Mesenchymal stem cell (in vitro differentiated cells and primary cell): ENCODE measurements around the gene TRHDE.

ENCODE experiments used
- DNase-seq: peaks from one replicate; pipeline ENCODE4 v3.0.0-alpha.2; 2013
- H2AFZ ChIP-seq: one replicate; pipeline ENCODE4 v1.6.1; 2013; ENCODE audit warnings: low read depth, mild to moderate bottlenecking, control low read depth, inconsistent platforms, low read length, moderate library complexity
- H2AK5ac ChIP-seq: 2 replicates; pipeline ENCODE4 v1.6.1; 2013; ENCODE audit warnings: low read length, moderate library complexity, mild to moderate bottlenecking, inconsistent platforms; ENCODE audit not compliant: severe bottlenecking
- H2BK120ac ChIP-seq: one replicate; pipeline ENCODE4 v1.6.1; 2013; ENCODE audit warnings: low read depth, mild to moderate bottlenecking, inconsistent platforms, low read length, moderate library complexity
- H2BK12ac ChIP-seq, 2 experiments: one replicate each; pipeline ENCODE4 v1.6.1; 2013; ENCODE audit warnings: inconsistent platforms in 2 of 2, low read length in 2 of 2, mild to moderate bottlenecking in 2 of 2, moderate library complexity in 2 of 2, control low read depth in 1 of 2
- H2BK15ac ChIP-seq: one replicate; pipeline ENCODE4 v1.6.1; 2013; ENCODE audit warnings: mild to moderate bottlenecking, low read depth, inconsistent platforms; ENCODE audit not compliant: poor library complexity, severe bottlenecking
- H2BK5ac ChIP-seq: 2 replicates; pipeline ENCODE4 v1.6.1; 2013; ENCODE audit warnings: low read depth, mild to moderate bottlenecking, low read length, control low read depth, inconsistent platforms; ENCODE audit not compliant: poor library complexity, severe bottlenecking
- H3K14ac ChIP-seq, 2 experiments: one replicate each; pipeline ENCODE4 v1.6.1; 2013; ENCODE audit warnings: inconsistent platforms in 2 of 2, low read length in 2 of 2, control low read depth in 1 of 2, mild to moderate bottlenecking in 1 of 2, moderate library complexity in 1 of 2
- H3K18ac ChIP-seq, 2 experiments: one replicate each; pipeline ENCODE4 v1.6.1; 2013; ENCODE audit warnings: inconsistent platforms in 2 of 2, low read length in 2 of 2, control low read depth in 1 of 2, low read depth in 1 of 2, mild to moderate bottlenecking in 1 of 2
- H3K23ac ChIP-seq, 2 experiments: one replicate each; pipeline ENCODE4 v1.6.1; 2013; ENCODE audit warnings: inconsistent platforms in 2 of 2, low read length in 2 of 2, mild to moderate bottlenecking in 2 of 2, moderate library complexity in 2 of 2, control low read depth in 1 of 2
- H3K27ac ChIP-seq: 2 replicates; pipeline ENCODE4 v1.5.1; 2013; ENCODE audit warnings: mild to moderate bottlenecking, moderate library complexity, low read length, control low read depth, inconsistent platforms; ENCODE audit not compliant: poor library complexity, severe bottlenecking
- H3K27me3 ChIP-seq, 2 experiments: 2 replicates each; pipeline versions ENCODE4 v1.6.1 to v1.7.0; 2013; ENCODE audit warnings: low read length in 2 of 2, mild to moderate bottlenecking in 2 of 2, moderate library complexity in 2 of 2, control low read depth in 1 of 2, inconsistent platforms in 1 of 2; ENCODE audit not compliant: control insufficient read depth in 1 of 2, insufficient read depth in 1 of 2
- H3K36me3 ChIP-seq, 2 experiments: 2 replicates each; pipeline versions ENCODE4 v1.6.1 to v1.7.0; 2013; ENCODE audit warnings: low read length in 2 of 2, control low read depth in 1 of 2, inconsistent platforms in 1 of 2, low read depth in 1 of 2, mild to moderate bottlenecking in 1 of 2; ENCODE audit not compliant: insufficient read depth in 2 of 2, control insufficient read depth in 1 of 2
- H3K4ac ChIP-seq, 2 experiments: one replicate each; pipeline ENCODE4 v1.6.1; 2013; ENCODE audit warnings: inconsistent platforms in 2 of 2, low read length in 2 of 2, mild to moderate bottlenecking in 2 of 2, moderate library complexity in 2 of 2, control low read depth in 1 of 2, low read depth in 1 of 2
- H3K4me1 ChIP-seq: 2 replicates; pipeline ENCODE4 v1.6.1; 2013; ENCODE audit warnings: low read depth, low read length, control low read depth; ENCODE audit not compliant: control insufficient read depth, insufficient read depth
- H3K4me2 ChIP-seq: 2 replicates; pipeline ENCODE4 v1.6.1; 2013; ENCODE audit warnings: low read length, mild to moderate bottlenecking, inconsistent platforms; ENCODE audit not compliant: poor library complexity, severe bottlenecking
- H3K4me3 ChIP-seq, 2 experiments: 2 replicates each; pipeline versions ENCODE4 v1.5.1 to v1.7.0; 2013; ENCODE audit warnings: low read length in 2 of 2, mild to moderate bottlenecking in 2 of 2, control low read depth in 1 of 2, low read depth in 1 of 2; ENCODE audit not compliant: insufficient read depth in 1 of 2
- H3K79me1 ChIP-seq: replicated peaks from 2 replicates; pipeline ENCODE4 v1.6.1; 2013; ENCODE audit warnings: mild to moderate bottlenecking, control low read depth, low read length, inconsistent platforms; ENCODE audit not compliant: poor library complexity, severe bottlenecking
- H3K9ac ChIP-seq: 2 replicates; pipeline ENCODE4 v1.7.0; 2013; ENCODE audit warnings: mild to moderate bottlenecking, low read length, moderate library complexity
- H3K9me3 ChIP-seq: 2 replicates; pipeline ENCODE4 v1.7.0; 2013; ENCODE audit warnings: mild to moderate bottlenecking, low read length; ENCODE audit not compliant: control insufficient read depth
- H4K8ac ChIP-seq: one replicate; pipeline ENCODE4 v1.6.1; 2013; ENCODE audit warnings: inconsistent platforms, mild to moderate bottlenecking, low read length, moderate library complexity
- H4K91ac ChIP-seq: one replicate; pipeline ENCODE4 v1.6.1; 2013; ENCODE audit warnings: mild to moderate bottlenecking, low read length, inconsistent platforms
- WGBS: methylation state at CpG from one replicate; pipeline ENCODE4 v1.1.7; 2013; ENCODE audit warnings: mixed read lengths; 5-methylcytosine and 5-hydroxymethylcytosine counted together

Gene TRHDE

DNA sequence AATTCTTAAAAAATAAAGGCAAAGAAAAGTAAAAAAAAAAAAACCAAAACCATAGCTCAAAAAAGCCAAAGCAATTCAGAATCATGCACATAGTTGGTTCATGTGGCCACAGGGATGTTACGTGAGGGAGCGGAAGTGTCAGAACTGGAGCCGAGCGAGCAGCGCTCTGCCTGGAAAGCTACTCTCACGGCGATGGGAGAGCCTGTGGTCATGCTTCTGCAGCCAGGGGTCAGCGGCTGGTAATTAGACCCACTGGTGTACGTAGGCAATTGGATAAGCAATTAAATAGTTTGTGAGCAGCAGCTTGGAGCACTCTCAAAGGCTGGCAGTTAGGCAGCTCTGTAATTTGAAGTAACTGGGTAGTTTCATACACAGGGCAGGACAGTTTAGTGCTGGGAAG, 58.1 kb downstream of the TRHDE start:
- no peaks in the 10 kb centered on the region for H3K36me3 ChIP-seq
- no peaks in the 10 kb centered on the region for H3K27me3 ChIP-seq
- no peak overlapping the region for H3K9ac ChIP-seq
- no peak overlapping the region for H2BK5ac ChIP-seq
- no peak overlapping the region for H2AK5ac ChIP-seq
- no peak overlapping the region for H2AFZ ChIP-seq
- no peak overlapping the region for H3K27ac ChIP-seq
- H3K9me3 ChIP-seq: no peaks in the 10 kb centered on the region
- H3K79me1 ChIP-seq: no peaks in the 10 kb centered on the region
- no peak overlapping the region for H3K4ac ChIP-seq
- peak overlapping the region; percentile 74 for H3K4me2 ChIP-seq
- H3K23ac ChIP-seq: no peak overlapping the region
- no peak overlapping the region for H2BK12ac ChIP-seq
- H3K18ac ChIP-seq: no peak overlapping the region
- no peak overlapping the region for H3K14ac ChIP-seq
- 60% methylated on average over 9 of the region's 9 CpGs for WGBS
- H3K4me1 ChIP-seq: no peaks in the 10 kb centered on the region
- peak; percentile 68 for DNase-seq
- H3K4me3 ChIP-seq: no peak overlapping the region
- H2BK120ac ChIP-seq: no peak overlapping the region
- no peak overlapping the region for H4K91ac ChIP-seq
- no peak overlapping the region for H4K8ac ChIP-seq
- H2BK15ac ChIP-seq: no peak overlapping the region

DNA sequence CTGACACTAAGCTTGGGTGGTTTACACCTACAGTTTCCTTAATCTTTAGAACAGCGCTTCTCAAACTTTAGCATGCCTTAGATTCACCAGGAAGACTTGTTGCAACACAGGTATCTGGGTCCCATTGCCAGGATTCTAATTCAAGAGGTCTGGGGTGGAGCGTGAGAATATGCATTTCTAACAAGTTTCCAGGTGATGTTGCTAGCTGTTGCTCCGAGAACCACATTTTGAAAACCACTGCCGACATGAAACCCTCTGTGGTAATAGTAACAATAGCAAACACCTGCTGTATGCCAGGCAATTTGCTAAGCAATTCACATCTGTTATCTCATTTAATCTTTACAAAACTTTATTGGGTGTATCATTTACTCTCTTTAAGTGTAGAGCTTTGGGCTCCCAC, 58.6 kb downstream of the TRHDE start:
- H3K4ac ChIP-seq: no peak overlapping the region
- no peak overlapping the region for H3K18ac ChIP-seq
- H2BK5ac ChIP-seq: no peak overlapping the region
- H3K23ac ChIP-seq: no peak overlapping the region
- no peak overlapping the region for H2AFZ ChIP-seq
- H4K91ac ChIP-seq: no peak overlapping the region
- DNase-seq: no peak
- no peak overlapping the region for H3K4me3 ChIP-seq
- H2AK5ac ChIP-seq: no peak overlapping the region
- 100% methylated on average over 4 of the region's 4 CpGs for WGBS
- no peak overlapping the region for H2BK120ac ChIP-seq
- H3K9ac ChIP-seq: no peak overlapping the region
- no peak overlapping the region for H3K27ac ChIP-seq
- H2BK12ac ChIP-seq: no peak overlapping the region
- no peaks in the 10 kb centered on the region for H3K79me1 ChIP-seq
- H2BK15ac ChIP-seq: no peak overlapping the region
- H3K14ac ChIP-seq: no peak overlapping the region
- no peaks in the 10 kb centered on the region for H3K27me3 ChIP-seq
- H3K4me1 ChIP-seq: no peaks in the 10 kb centered on the region
- no peak overlapping the region for H4K8ac ChIP-seq
- H3K4me2 ChIP-seq: peak overlapping the region; percentile 74
- no peaks in the 10 kb centered on the region for H3K9me3 ChIP-seq
- no peaks in the 10 kb centered on the region for H3K36me3 ChIP-seq

DNA sequence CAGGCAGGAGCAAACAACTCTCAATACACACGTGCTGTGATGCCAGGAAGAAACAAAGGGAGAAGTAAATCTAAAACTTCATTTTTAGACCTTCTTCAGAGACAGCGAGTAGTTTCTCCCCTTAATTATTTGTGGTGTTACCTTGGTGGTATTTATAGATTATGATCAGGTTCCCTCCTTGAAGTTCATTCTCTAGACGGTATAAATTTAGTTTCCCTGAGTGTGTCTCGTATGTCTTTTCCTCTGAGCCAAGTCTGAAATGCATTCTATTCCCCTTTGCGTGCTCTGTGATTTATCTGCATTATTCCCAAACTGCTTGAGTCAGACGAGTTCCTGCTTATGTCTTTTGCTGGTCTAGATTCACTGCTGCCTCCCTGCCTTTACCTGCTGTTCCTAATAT, 65.2 kb downstream of the TRHDE start:
- Histone ChIP-seq H2AK5ac (no peak overlapping the region), H3K27me3 (no peaks in the 10 kb centered on the region), H3K9me3 (no peaks in the 10 kb centered on the region), H4K91ac (no peak overlapping the region), H3K79me1 (no peaks in the 10 kb centered on the region), H3K4ac (no peak overlapping the region), H2BK120ac (no peak overlapping the region), H3K14ac (no peak overlapping the region), H3K18ac (no peak overlapping the region), H3K9ac (no peak overlapping the region), H4K8ac (no peak overlapping the region), H2AFZ (no peak overlapping the region), H2BK12ac (no peak overlapping the region), H3K27ac (no peak overlapping the region), H2BK15ac (no peak overlapping the region), H2BK5ac (no peak overlapping the region), H3K4me1 (no peaks in the 10 kb centered on the region), H3K4me2 (no peak overlapping the region), H3K23ac (no peak overlapping the region), H3K36me3 (no peaks in the 10 kb centered on the region), H3K4me3 (no peak overlapping the region)
- WGBS: 88% methylated on average over 5 of the region's 6 CpGs
- DNase-seq: no peak

DNA sequence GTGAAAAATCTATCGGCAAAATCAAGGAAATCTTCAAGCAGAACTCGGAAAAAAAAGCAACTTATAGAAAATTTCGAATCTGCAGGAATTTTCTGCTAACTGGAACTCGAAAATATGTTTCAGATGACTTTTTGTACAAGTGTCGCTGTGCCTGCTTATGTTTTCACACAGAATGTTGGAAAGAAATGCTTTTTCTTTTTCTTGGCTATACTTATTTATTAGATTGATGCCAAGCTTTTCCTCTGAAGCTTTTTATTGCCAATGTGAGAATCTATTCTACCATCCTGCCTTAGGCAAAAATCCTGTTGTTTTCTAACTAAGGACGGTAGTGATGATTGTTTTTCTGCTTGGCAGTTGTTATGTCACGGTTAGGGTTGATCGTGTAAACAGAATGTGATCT, 65.8 kb downstream of the TRHDE start:
- H2BK120ac ChIP-seq: no peak overlapping the region
- no peak overlapping the region for H2AK5ac ChIP-seq
- H2BK15ac ChIP-seq: no peak overlapping the region
- no peak overlapping the region for H2AFZ ChIP-seq
- 97% methylated on average over 8 of the region's 8 CpGs for WGBS
- H3K14ac ChIP-seq: no peak overlapping the region
- no peak overlapping the region for H3K9ac ChIP-seq
- no peaks in the 10 kb centered on the region for H3K4me1 ChIP-seq
- H2BK5ac ChIP-seq: no peak overlapping the region
- H3K9me3 ChIP-seq: no peaks in the 10 kb centered on the region
- H3K79me1 ChIP-seq: no peaks in the 10 kb centered on the region
- no peak for DNase-seq
- no peak overlapping the region for H3K23ac ChIP-seq
- H3K18ac ChIP-seq: no peak overlapping the region
- no peaks in the 10 kb centered on the region for H3K27me3 ChIP-seq
- H4K91ac ChIP-seq: no peak overlapping the region
- no peak overlapping the region for H2BK12ac ChIP-seq
- no peak overlapping the region for H3K4ac ChIP-seq
- H4K8ac ChIP-seq: no peak overlapping the region
- no peaks in the 10 kb centered on the region for H3K36me3 ChIP-seq
- H3K4me3 ChIP-seq: no peak overlapping the region
- H3K4me2 ChIP-seq: no peak overlapping the region
- no peak overlapping the region for H3K27ac ChIP-seq
